Raji (cell line): ENCODE measurements around the gene UGT2A3.

Experiments used
- POLR2A ChIP-seq: IDR thresholded peaks from 2 replicates; pipeline ENCODE4 v1.6.1; 2011; ENCODE audit warnings: low read depth, low read length, control low read depth; ENCODE audit not compliant: insufficient read depth

The UGT2A3 gene

DNA sequence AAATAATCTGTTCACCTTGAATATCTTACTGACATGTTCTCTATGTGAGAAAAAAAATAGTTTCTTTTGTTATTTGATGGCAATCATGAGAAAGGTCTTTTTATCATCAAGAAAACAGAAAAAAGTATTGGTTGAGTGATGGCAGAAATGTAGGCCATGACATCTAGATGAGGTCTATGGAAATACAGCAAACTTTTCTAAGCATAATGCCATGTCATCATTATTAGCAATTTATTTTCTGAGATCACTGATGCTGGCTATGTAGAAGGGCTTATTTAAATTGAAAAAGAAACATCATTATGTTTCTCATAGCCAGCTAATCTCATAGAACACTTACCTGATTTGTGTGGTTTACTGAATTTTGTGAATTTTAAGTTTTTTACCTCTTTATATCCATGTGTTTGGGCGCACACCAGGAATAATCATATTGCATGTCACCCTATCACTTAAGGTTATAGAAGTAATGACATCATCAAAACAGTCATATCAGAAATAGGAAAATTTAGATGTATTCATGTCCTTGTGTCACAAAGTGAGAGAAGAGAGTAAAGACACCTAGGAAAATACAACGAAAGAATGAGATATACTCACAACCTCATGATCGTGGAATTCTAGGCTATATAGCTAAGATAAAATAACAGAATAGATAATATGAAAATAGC lies 22.4 kb downstream of the UGT2A3 start:
- no peak for TF ChIP-seq POLR2A

DNA sequence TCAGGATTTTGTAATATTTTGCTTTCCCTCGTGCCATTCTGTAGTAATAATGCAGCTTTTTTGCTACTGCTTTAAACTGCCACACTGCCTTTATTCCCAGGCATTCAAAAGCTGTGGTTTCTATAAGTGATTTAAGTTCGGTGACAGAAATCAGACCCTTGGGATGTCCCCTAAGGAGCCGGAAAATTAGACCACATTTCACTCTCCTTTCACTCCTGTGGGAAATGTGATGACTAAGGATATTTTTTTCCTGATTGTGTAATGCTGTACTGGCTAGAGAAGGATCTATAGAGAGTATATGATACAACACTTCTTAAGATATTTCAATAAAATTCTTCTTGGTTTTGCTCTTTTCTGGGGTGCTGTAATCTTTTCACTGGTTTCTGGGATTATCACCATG lies 24.4 kb downstream of the UGT2A3 start:
- TF ChIP-seq POLR2A: no peak

DNA sequence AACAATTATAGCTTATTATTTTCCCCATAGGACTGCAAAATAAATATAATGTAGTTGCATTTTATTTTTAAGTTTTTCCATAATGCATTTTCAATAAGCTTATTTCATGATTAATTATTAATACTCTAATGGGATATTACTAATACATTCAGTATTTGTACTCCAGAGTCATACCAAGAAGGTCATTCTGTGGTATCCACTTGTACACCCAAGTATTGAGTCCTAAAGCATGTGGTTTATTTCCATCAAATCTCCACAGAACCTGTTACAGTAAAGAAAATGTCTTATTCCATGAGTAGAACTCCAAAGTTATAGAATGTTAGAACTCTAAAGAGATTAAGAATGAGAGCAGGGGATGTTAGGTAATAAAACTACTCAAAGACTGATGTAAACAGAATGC lies 30.6 kb downstream of the UGT2A3 start:
- TF ChIP-seq POLR2A: no peak

DNA sequence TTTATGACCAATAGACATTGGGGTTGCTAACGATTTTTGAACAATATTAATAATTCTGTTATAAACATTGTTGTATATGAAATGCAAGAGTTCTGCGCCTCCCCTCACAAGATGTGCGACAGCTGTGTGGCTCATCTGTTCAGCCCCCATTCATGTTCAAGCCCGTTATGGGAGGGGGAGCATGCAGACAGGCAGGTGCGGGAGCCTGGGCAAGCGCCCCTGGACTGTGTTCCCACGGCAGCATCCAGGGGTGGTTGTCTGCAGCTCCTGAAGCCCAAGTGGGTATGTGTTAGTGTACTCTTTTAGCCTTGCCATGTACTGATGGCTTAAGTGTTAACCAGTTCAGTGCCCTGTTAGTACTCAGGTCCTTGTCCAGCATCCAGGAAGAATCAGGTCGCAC lies 34.6 kb downstream of the UGT2A3 start:
- no peak for TF ChIP-seq POLR2A

DNA sequence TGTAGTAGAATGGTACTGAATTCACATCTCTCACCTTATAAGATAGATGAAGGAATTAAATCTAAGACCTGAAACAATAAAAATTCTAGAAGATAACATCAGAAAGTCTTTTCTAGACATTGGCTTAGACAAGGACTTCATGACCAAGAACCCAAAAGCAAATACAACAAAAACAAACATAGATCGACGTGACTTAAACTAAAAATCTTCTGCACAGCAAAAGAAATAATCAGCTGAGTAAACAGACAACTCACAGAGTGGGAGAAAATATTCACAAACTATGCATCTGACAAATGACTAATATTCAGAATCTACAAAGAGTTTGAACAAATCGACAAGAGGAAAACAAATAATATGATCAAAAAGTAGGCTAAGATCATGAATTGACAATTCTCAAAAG lies 38.8 kb downstream of the UGT2A3 start:
- no peak for TF ChIP-seq POLR2A

DNA sequence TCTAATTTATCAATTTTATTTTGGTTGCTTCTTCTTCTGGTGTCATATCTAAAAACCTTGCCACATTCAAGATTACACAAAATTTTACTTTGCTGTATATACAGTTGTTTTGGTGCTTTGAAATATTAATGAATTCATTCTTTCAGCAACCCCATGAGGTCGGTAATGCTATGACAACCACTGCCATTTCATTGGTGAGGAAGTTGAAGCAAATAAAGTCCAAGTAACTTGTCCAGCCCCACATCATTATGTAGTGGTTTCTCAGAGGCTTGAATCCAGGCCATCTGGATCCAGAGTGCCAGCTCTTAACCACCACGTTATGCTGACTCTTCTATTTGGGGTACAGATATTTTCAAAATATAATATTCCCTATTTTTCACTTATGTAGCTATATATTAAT lies 42.2 kb downstream of the UGT2A3 start:
- no peak for TF ChIP-seq POLR2A

DNA sequence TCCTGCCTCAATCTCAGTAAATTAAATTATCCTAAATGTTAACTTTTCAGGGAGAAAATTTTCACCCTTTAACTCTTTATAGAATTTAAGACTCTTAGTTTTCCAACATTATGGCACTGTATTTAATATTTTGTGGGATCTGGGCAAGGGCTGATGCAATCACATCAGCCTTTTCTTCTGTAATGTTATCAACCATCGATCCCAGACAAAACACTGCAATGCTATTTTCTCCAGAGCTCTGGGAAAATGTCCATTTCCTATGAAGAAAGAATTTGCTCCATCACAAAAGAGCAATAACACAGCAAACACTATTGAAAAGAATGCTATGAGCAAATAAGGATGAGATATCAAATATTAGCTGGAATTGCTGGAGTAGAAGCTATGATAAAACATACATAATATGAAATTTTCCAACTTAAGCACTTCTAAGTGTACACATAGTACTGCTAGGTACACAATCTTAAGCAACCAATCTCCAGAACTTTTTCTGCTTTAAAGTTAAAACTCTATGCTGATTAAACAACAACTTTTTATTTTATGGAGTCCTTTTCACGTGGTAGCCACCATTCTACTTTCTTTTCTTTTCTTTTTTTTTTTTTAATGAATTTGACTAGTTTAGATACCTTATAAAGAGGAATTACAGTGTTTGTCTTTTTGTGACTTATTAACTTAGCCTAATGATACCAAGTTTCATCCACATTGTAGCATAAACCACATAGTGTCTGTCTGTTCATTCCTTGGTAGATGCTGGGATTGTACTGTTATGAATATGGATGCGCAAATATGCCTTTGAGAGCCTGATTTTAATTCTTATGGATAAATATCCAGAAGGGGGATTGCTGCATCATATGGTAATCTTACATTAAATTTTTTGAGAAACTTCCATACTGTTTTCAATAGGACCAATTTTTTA lies 43.6 kb downstream of the UGT2A3 start:
- no peak for TF ChIP-seq POLR2A

DNA sequence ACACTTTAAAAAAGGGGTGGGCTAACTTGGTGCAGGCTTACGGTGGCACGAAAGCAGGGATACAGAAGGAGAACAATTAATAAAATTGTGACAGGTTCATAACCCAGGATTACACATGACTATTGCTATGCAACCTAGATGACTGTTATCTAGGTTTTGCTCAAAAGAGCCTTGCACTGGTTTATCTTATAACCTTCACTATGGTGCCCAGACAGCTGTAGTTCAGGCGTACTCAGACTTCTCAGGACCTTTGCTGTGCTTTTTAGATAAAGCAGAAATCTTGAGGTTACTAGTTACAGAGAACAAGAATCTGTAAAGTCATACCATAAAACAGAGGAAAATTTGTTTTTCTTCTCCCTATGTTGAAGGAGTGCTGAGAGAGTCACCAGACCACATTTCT lies 44.4 kb downstream of the UGT2A3 start:
- TF ChIP-seq POLR2A: no peak

DNA sequence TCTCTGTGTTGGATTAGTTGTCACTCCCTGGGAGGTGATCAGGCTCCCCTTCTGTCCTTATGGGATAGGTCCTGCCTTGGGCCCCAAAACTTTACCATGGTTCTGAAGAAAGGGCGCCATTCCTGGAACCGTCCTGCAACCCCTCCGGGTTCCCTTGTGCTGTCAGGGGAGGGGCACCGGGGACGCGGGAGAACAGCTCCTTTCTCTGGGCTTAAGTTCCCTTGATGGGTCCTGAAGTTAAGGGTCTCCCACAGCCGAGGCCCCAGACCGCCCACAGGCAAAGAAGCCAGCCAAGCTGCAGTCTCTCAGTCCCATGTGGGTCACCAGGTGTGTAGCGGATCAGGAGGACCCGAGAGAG lies 44.8 kb downstream of the UGT2A3 start:
- TF ChIP-seq POLR2A: no peak

DNA sequence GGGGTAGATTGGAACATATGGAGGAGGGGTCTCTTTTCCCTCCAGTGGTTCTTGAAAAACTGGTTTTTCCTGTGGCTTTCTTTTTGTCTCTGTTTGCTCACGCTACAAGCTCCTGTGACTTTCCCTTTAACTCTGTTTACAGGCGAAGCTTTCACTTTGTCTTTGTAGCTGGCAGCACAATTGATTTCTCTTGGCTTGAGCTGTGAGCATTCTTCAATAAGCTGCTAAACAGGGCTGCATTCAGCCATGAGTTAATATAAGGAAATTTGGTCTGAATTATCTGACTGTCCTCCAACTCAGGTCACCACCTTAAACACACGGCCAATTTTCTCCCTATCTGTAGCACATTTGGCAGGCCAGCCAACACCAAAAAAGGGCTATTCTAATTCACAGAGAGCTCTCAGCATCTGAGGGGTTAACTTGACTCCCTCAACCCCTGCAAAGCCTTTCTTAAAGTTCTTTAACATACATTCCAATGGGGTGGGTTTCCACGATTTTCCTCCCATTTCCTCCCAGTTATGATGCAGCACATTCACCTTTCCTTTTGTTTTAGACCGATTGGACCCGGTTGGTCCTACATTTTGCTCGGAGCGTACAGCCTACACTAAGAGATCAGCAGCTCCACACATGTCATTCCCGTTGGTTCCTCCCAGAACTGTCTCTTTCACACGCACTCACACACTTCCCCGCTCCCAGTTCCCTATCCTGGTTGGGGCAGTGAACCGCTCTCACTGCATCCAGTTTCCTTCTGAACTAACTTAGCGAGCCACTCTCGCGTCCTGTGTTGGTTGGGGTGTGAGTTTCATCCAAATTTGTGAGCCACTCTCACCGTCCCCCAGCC lies 45.4 kb downstream of the UGT2A3 start:
- no peak for TF ChIP-seq POLR2A

DNA sequence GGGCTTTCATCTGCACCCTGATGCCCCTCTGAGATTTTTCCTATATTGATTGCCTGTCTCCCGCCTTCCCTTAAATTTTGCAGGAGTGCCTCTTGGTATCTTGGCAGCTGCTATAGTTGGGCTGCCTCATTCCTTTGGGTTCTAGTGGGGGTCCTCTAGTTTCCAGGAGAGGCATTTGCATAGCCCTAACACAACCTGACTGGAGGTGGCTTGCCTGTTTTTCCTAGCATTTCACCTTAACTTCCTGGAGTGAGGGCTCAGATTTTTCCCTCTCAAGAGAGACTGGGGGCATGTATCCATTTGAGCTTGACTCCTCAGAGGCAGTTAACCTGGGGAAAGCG lies 46.0 kb downstream of the UGT2A3 start:
- no peak for TF ChIP-seq POLR2A

DNA sequence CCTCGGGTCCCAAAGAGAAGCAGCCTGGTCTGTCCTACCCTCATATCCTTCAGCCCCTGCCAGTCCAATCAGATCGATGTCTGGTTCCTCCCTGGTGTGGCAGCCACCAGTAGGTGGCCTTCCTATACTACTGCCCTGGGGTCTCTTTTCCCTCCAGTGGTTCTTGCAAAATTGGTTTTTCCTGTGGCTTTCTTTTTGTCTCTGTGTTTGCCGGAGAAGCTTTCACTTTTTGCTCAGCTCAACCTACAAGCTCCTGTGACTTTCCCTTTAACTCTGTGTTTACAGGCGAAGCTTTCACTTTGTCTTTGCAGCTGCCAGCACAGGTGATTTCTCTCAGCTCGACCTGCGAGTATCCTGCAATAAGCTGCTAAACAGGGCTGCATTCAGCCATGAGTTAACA lies 46.8 kb downstream of the UGT2A3 start:
- no peak for TF ChIP-seq POLR2A

DNA sequence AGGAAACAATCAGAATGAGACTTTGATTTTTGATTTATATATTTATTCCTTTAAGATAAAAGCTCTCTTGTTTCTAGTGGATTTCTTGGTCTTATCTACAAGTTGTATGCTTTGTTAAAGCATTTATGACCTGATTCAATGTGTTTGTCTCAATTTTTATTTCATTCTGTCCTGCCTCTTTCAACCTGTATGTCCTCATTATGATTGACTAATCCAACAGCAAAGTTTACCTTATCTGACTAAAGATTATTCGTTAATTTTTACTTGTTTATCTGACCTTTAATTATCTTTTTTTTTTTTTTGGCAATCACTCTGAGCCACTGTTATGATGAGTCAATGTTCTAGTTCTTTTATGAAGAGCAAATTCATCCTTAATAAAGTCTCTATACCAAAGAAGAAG lies 54.9 kb downstream of the UGT2A3 start:
- TF ChIP-seq POLR2A: no peak

DNA sequence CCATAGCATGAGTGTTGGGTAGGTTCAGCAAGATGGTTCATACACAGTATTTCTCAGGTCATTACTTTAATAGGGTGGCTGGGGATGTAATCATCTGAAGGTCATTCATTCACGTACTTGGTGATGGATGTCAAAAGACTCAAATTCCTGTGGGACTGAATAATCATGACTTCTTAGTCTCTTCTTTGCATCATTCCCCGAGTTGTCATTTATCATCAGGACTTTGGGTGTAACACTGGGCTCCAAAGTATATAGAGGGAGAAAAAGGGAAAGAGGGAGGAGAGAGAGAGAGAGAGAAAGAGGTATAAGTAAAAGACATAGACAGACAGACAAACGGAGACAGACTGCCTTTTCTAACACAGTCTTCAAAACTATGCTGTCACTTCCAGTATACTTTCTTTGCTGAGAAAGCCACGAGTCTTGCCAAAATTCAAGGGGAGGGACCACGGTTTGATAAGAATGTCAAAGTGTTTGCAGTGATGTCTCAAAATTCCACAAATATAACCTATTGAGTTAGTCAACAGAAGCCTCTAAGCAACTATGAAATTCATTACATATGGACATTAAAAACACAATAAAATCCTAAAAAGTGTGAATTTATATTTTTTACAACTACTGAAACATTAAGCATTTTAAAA lies 55.9 kb downstream of the UGT2A3 start:
- TF ChIP-seq POLR2A: no peak

DNA sequence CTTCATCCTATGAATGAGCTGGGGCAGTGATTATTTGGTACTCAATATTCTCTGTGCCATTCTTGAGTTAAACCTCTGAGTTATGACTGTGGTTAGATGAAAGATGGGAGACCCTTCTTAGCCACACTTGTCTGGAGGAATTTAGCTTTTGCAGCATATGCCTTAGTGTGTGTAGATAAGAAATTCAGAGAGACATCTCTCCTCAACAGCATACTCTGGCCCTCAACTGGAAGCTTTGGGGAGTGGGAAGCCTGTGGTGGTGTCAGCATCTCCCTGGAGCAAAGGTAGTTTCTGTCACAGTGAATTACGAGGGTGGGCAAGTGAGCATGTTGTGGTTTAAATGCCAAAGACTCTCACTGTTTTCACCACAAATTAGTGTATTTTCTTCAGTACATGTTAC lies 58.7 kb downstream of the UGT2A3 start:
- no peak for TF ChIP-seq POLR2A
